Activated CD8-positive, alpha-beta memory T cell treated with anti-CD3 and anti-CD28 coated beads for 36 hours (primary cell): ENCODE data around the gene KIF21A. TPM values are rescaled to one million over a fixed set of nuclear protein-coding genes. Genes with fewer than 3 reads are reported as not detected.

ENCODE experiments used
- CTCF ChIA-PET: fragments of 350-600 bp; sonication (Branson Sonifier 250); formaldehyde crosslinking; loops from one replicate; lab custom pipeline; 2021; ENCODE audit warnings: antibody characterized with exemption; lab: Charles Lee
- POLR2A ChIA-PET: fragments of 350-600 bp; sonication (Branson Sonifier 250); formaldehyde crosslinking; loops from one replicate; lab custom pipeline; 2021; ENCODE audit warnings: antibody characterized with exemption; lab: Charles Lee
- total RNA-seq, 2 experiments: library from RNA; stranded (reverse); gene quantifications; one replicate each; pipeline ENCODE4 v1.2.3, GENCODE V29; 2021

KIF21A gene
- total RNA-seq, 2 experiments from 2014 or later: 43.2 to 48.9 TPM

DNA sequence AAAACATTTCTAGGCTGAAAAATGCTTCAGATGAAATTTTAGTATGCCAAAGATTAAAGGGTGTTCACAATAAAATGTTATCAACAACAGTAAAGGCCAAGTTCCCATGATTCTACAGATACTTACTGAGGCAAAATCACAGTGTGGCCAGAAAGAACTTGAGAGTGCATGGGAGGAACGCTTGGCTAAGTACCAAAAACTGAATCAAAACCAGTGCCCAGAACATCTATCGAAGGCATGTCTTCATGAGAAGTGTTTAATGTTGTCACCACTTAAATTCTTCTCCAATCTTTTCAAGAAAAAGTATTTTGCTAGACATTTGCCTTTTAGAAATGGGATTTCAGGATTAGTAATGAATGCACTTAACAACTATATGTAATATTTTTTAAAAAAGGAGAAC lies 41.5 kb downstream of the KIF21A start:
- POLR2A ChIA-PET: no interaction called here
- CTCF ChIA-PET: no interaction called here

DNA sequence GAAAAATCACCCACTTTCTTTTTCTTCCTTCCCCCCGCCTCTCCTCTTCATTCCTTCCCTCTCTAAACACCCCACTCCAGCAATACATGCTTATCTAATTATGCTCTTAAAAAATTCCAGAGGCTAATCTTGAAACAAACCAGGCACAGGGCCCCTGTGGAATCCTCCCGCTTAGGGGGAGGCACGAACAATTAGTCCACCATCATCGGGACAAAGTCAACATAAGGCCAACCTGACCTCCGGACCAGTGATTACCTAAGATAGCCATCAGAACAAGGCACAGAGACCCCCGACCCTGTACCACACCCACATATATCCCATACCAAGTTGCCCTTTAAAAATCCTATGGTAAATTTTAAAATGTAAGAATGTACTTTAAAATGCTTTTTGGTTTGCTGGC lies 47.1 kb downstream of the KIF21A start:
- POLR2A ChIA-PET: no interaction called here
- CTCF ChIA-PET: no interaction called here

DNA sequence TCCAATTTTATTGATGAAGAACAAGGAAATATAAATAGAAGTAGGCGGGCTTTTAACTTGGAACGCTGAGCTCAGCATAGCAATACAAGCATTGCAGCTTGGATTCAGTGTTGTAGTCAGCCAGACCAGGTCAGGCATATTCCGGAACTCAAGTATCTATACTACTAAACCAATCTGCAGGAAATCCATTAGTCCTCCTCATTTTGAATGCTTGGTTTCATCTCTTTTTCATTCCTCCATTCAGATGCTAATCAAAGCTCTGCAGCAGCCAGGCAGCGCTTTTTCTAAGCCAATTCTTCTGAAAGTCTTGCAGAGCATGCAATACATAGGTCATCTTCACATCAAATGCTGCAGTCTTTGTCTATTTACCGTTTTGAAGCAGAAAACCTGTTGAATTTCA lies 49.0 kb downstream of the KIF21A start:
- POLR2A ChIA-PET: no interaction called here
- CTCF ChIA-PET: interaction anchor here (0.8 kb wide), 1 partner anchor 11 kb away, joined by 3 read pairs; no protein-coding TSS in a partner anchor

DNA sequence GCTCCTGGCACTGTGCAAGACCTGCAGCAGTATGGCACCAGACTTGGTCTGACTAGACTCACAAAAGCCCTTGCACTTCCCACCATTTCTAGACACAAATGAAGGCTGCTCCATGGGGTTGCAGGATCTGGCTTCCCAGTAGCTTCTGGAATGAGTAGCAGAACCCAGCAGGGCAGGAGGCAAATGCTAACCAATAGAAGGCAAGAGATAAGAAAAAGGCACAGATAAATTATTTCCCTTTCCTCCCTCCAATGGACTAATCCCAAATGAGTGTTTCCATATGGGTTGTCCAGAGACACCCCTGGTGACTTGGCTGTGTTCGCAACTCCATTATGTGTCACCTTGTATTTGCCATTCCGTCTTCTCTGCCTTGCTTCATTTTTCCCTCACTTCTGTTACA lies 49.7 kb downstream of the KIF21A start:
- CTCF ChIA-PET: no interaction called here
- POLR2A ChIA-PET: no interaction called here

DNA sequence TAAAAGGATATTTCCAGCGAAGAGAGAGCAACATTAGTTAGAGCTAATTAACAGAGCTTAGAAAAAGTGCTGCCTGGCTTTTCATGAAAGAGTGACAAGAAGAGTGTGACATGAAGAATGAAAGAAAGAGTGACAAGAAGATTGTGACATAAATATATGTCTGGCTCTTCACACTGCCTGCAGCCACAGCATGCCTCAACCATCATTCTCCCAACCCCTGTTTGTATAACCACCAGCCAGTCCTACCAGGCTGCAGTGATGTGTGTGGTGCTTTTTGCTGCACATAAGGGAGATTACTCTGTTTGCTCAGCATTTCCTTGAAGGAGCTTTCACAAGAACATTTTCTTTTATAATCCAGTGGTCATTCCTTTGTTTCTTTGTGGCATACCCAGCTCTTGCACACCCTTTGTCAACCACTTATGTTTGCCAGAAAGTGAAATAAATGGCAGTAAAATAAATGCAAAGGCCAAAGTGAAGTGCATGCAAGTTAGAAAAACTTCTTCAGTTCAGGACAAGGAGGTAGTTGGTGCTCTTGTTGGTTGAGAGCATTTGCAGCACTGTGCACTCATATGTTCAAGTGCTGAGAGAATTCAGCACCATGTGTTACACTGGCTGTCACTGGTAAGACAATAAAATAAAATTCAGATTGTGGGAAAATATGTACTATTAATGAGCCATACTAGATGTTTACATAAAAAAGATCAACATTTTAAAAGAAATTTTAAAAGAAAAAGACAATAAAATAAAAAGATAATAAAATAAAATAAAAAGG lies 50.6 kb downstream of the KIF21A start:
- POLR2A ChIA-PET: no interaction called here
- CTCF ChIA-PET: interaction anchor here (1.0 kb wide), 1 partner anchor 12 kb away, joined by 3 read pairs; no protein-coding TSS in a partner anchor

DNA sequence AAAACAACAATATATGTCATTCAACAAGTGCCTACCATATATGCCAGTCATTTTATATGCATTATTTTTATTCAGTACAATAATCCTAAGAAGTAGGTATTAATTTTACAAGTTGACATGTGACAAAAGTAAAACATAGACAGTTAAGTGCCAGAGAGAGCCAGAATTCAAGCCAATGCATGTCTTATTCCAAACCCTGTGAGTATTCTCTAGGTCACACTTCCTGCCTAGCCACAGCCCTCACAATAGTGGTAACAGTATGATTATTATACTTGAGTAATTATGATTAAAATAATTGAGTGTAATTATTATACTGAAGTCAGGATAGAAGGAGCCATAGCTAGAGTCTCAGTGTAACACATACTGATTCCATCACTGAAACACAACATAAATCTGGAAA lies 52.2 kb downstream of the KIF21A start:
- CTCF ChIA-PET: no interaction called here

DNA sequence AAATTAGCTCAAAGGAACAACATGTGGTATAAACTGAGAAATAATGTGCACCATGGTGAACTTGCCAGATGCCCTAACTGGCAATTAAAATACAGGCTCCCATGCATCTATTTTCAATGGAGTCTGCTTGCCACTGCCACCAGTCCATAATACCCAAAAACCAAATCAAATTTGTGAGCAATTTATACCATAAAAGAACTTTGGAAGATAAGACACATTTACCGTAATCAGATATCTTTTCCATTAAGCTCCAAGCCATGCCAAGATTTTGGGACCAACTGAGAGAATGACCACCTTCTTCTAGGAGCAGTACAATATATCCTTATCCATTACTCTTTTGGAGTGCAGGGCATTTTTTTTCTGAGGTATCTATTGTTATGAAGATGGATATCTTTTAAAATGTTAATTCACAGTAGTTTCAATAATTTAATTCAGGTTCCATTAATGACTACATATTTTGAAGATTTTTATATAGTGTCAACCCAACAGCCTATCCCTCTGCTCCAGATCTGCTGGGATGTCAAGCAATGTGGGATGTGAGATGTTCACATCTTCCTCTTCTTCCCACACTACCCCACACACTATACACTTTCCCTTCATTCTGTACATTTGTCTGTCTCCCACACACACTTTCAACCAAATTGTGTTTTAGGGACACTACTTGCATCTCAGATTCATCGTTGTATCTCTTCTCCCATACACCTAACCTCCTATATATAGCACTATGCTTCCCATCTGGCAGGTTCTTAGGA lies 53.3 kb downstream of the KIF21A start:
- POLR2A ChIA-PET: no interaction called here
- CTCF ChIA-PET: no interaction called here

More for the DNA sequence above, 52.2 kb downstream of the KIF21A start:
- POLR2A ChIA-PET: no interaction called here

DNA sequence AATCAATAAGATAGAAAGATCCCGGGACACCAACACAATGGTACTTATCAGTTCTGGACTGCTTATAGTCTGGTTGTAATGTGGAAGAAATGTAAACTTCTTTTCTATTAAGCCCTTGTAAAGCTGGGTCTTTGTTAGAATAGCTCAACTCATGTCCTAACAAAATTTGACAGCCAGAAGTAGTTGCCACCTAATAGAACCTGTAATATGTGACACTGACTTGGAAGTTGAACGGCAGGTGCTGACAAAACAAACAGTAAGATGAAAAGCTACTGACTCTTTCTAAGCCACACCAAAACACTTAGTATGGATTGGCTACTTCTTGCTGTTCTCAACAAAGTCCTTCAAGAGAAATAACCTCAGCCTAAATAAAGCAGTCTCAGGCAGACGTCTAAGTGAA lies 56.6 kb downstream of the KIF21A start:
- POLR2A ChIA-PET: no interaction called here
- CTCF ChIA-PET: no interaction called here

DNA sequence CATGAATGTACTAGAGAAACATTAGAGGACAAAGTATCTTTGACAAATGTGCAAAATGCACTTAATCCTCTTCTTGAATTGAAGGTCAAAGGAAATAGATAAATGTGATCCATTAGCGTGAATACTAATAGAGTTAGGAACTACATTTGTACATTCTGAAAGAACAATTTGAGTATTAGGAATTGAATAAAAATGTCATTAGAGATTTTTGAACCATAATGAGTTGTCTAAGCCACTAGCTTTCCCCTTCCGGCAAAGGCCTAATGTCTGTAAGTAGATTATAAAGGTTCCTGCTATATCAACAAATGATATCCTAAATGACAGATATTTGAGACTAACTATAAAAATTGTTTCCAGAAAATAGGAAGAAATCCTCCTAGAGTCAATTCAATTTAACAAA lies 59.8 kb downstream of the KIF21A start:
- POLR2A ChIA-PET: no interaction called here
- CTCF ChIA-PET: no interaction called here

DNA sequence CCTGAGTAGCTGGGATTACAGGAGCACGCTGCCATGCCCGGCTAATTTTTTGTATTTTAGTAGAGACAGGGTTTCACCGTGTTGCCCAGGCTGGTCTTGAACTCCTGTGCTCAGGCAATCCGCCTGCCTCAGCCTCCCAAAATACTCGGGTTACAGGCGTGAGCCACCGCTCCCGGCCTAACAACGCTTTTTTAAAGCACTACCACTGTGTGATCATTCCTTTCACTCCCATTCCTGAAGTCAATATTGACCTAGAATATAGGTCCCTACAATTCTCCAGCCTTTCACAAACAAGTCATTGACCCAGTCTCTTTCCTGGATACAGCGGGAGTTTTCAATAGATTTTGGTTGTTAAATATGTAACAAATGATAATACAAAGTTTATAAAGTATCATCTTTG lies 62.8 kb downstream of the KIF21A start:
- ChIA-PET POLR2A (no interaction called here), CTCF (no interaction called here)

DNA sequence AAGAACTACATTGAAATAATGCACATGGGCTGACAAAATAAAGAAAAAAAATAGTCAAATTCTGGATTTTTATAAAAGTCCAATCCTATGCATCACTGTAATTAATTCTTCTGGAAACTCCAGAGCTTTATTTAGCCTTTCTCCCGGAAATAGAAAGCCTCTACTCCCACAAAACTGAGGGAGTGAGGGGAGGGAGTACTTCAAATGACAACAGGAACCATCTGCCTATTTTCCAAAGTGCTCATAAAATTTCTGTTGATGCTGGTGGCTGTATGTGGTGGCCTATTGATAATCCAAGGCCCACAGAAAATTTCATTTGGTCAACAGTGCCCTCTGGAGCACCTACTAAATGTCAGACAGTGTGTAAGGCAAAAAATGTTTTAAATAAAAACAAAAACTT lies 64.6 kb downstream of the KIF21A start:
- ChIA-PET CTCF (interaction anchor here (0.6 kb wide), 1 partner anchor 83 kb away, joined by 4 read pairs; no protein-coding TSS in a partner anchor), POLR2A (no interaction called here)

DNA sequence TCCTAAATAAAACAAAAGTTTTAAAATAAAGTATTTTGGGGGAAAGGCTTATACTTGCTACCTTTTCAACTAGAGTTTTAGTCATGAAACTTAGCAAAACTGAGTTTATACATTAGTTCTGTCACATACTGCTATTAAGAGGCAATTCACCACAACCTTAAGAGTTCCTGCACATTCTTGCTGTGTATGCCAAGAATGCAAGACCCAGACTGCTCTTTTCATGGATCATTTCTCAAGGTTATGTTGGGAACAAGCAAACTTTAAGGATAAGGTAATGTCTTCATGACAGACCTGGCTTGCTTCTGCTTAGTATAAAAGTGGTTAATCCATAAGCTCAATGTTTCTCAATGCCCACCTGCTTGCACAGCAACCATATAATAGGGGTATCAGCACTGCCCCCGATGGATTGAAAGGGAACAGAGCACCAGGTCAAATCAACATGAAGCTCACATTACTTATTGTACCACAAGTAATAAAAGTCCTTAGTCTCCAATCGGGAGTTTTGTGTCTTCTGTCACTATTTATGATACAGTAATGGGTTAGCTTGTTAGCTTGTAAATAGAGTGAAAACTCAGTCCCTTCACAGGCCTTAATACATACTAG lies 67.6 kb downstream of the KIF21A start:
- ChIA-PET POLR2A (no interaction called here), CTCF (interaction anchor here (1.0 kb wide), 1 partner anchor 67 kb away, joined by 4 read pairs; the partner anchor contains the start of gene KIF21A)

DNA sequence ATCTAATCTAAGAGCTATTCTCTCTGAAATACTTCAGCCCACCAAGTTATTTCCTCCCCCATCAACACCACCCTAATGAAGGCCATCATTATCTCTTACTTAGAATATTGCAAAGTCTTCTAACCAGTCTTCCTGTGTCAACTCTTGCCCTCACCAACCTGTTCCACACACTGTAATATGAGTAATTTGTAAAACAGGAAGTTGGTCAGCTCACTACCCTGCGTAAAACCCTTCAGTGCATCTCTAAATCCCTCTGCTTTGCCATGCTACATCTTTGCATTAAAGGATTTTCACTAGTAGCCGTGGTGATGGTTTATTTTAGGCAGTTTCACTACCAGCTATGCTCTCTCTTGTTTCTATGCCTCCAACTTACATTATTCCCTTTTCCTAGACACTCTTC lies 70.0 kb downstream of the KIF21A start:
- ChIA-PET CTCF (no interaction called here), POLR2A (interaction anchor here (0.5 to 0.8 kb wide), 2 partner anchors 100 to 248 kb away, joined by 5 read pairs; no protein-coding TSS in a partner anchor)

DNA sequence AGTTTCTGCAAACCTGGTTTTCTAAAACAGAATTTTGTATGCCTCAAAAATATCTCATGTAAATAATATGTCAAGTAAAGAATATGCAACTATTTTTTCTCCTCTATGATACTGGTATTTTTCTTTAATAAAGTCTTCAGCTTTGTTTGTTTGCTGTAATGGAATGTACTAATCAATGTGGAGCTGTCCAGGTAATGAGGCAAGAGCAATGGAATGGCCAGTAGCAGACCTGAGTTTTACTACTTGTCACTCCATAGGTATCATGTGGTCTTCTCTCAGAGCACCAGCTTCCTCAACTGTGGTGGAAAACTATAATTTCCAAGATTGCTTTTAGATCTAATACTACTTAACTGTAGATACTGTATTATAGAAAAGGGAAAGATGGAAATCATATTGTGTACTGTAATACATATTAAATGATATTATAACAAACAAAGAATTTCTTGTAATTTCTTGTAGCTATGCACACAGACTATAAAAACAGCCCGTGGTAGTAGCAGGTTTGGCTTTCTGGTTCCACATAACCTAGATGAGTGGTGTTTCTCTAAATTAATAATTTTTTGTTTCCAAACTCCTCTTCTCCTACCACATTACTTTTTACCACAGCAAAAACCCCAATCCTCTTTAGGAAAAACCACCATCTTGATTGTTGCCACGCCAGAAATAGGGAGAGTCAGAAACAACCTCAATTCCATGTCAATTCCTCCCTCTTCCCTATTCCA lies 70.6 kb downstream of the KIF21A start:
- CTCF ChIA-PET: no interaction called here
- POLR2A ChIA-PET: interaction anchor here (0.5 kb wide), 1 partner anchor 99 kb away, joined by 5 read pairs; no protein-coding TSS in a partner anchor

DNA sequence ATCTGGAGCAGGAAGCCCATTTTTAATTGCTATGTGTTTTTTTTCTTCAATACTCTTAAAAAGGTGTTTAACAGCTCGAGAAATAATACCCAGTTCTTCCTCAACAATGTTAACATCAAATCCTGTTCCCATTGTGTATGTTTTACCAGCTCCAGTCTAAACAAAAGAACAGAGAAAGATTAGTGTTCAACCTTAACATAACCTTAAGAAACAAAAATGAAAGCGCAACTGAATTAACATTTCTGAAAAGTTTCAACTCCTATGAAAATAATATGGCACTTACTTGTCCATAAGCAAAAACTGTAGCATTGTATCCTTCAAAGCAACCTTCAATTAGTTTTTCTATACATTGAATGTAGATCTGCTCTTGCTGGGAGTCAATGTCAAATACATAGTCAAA lies 73.2 kb downstream of the KIF21A start:
- CTCF ChIA-PET: no interaction called here
- POLR2A ChIA-PET: no interaction called here

DNA sequence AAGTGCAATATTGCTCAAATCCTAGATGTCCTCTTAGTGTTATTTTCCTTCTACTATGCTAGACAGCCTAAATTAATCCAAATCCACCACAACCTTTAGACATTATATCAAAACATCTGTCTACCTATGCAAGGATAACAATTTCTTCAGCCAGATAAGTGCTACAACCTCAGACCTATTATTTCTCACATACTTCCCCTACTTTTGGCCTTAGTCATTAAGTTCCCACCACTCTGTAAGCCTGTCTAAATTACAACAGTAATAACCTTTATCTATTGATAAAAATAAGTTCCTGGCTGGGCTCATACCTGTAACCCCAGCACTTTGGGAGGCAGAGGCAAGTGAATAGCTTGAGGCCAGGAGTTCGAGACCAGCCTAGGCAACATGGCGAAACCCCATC lies 74.0 kb downstream of the KIF21A start:
- CTCF ChIA-PET: no interaction called here

DNA sequence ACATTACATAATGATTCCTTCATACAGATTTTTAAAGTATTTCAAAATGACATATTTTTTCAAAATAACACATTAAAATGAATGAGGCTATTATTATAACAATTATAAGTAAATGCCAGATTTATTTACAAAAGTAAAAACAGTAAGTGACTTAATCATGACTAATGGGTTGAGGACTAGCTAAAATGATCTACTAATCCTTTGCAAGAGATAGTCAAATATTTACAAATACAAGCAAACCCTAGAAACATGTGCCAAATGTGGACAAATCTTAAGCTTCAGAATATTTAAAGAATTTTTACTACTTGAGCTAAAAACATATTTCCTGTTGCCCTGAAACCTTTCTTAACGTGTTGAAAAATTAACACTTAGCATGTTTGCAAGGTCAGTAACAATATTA lies 74.8 kb downstream of the KIF21A start:
- POLR2A ChIA-PET: interaction anchor here (1.0 kb wide), 1 partner anchor 75 kb away, joined by 4 read pairs; the partner anchor contains the start of gene KIF21A
- CTCF ChIA-PET: no interaction called here

More for the DNA sequence above, 74.0 kb downstream of the KIF21A start:
- POLR2A ChIA-PET: interaction anchor here (1.0 kb wide), 1 partner anchor 74 kb away, joined by 4 read pairs; the partner anchor contains the start of gene KIF21A

DNA sequence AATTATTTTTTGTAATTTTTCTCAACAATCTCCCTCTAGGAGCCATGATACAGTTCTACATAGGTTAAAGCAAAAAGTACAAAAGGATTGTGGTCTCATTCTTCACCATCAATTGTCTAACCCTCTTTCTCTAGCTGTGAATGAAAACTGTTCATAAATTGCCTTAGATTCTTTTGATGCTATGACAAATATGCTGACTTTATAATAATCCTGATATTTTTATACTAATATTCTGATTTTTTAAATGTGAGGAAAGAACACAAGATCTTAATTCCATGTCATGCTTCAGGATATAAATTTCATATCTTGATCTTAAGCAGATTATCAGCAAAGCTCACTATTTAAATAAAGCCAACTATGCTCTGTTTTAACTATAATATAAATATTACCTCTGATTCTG lies 75.4 kb downstream of the KIF21A start:
- CTCF ChIA-PET: no interaction called here
- POLR2A ChIA-PET: no interaction called here

DNA sequence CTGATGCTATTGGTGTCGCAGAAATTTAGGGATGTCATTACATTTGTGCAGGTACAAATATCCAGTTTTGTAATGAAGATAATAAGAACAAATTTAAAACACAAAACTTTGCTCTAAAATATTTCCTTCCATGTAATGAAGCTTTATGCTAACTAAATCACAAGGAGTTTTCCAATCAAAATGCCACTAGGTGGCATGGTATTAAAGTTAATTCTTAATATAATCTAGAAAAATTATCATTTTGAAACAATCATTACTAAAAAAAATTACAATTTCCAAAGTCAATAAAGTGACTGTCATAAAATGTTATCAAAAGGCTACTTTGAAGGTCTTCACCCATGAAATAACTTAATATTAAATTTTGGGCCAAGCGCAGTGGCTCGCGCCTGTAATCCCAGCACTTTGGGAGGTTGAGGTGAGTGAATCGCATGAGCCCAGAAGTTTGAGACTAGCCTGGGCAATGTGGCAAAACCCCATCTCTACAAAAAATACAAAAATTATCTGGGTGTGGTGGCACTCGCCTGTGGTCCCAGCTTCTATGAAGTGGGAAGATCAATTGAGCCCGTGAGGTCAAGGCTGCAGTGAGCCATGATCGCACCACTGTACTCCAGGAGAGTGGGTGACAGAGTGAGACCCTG lies 77.4 kb downstream of the KIF21A start:
- ChIA-PET POLR2A (no interaction called here), CTCF (interaction anchor here (1.4 kb wide), 1 partner anchor 78 kb away, joined by 3 read pairs; no protein-coding TSS in a partner anchor)
